ENCODE results near the gene URGCP. TPM values are rescaled to one million over a fixed set of nuclear protein-coding genes. Genes with fewer than 3 reads are reported as not detected.

URGCP gene
- total and polyA plus RNA-seq, 2 experiments from 2014 or later = 7.2 to 13.2 TPM

DNA sequence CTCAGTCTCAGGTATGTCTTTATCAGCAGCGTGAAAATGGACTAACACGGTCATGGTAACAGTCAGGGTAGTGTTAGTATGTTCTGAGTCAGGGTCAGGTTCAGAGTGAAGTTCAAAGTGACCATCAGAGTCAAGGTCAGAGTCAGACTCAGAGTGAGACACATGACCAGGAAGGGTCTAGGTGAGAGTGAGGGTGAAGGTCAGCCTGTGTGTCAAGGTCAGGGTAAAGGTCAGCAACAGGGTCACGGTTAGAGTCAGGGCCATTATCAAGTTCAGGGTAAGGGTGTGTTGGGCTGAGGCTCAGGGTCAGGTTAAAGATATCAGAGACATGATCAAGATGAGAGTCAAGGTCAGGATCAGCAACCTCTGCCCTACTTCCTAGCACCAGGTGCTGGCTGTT lies 41.1 kb downstream of the URGCP start:
- no peak for ATAC-seq

DNA sequence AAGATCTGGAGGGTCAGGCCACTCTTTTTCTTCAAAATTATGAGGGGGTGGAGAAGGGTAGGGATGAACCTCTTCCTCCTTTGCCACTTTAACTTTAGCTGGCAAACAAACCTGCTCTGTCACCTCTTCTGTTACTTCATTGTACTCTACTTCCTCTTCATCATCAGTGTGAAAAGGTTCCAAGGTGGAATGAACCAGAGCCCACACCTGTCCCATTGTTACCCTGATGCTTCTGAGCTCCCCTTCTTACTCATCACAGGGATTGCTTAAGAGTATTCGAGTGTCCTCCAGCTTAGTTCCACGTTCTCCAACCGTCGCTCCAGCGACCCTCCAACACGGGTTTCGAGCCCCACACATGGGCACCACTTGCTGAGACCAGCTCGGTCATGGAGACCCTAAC lies 42.3 kb downstream of the URGCP start:
- Histone ChIP-seq H3K4me3 (no peak overlapping the region), H3K4me1 (ENCODE audit: insufficient read depth) (peaks cover 6% of the 10 kb centered on the region), H3K9me2 (ENCODE audit: insufficient read depth) (no peaks in the 10 kb centered on the region), H3F3A (replicated peaks; ENCODE audit: low read depth) (no peaks in the 10 kb centered on the region; the same call in 1 of the 2 replicates), H3K27ac (ENCODE audit: low read depth) (no peak overlapping the region), H4K20me1 (replicated peaks; ENCODE audit: insufficient read depth) (no peaks in the 10 kb centered on the region), H3K4me2 (no peak overlapping the region), H3K36me3 (ENCODE audit: insufficient read depth) (peaks cover 16% of the 10 kb centered on the region), H2AFZ (no peak overlapping the region), H3K79me2 (replicated peaks; ENCODE audit: insufficient read depth) (peaks cover 11% of the 10 kb centered on the region), H3K27me3 (ENCODE audit: insufficient read depth) (no peaks in the 10 kb centered on the region)
- Mint-ChIP-seq H3K4me1 (peaks cover 8% of the 10 kb centered on the region; the same call in 2 of the 3 replicates), H3K4me3 (no peak overlapping the region), H3K27ac (no peak overlapping the region), H3K9me3 (peaks cover 9% of the 10 kb centered on the region), H3K36me3 (ENCODE audit: low read depth) (peaks cover 38% of the 10 kb centered on the region), H3K27me3 (ENCODE audit: insufficient read depth, low read depth, poor library complexity) (no peaks in the 10 kb centered on the region)
- DNase-seq (ENCODE audit: low spot score) = no peak
- ATAC-seq = no peak
- TF ChIP-seq, protein P1, sequence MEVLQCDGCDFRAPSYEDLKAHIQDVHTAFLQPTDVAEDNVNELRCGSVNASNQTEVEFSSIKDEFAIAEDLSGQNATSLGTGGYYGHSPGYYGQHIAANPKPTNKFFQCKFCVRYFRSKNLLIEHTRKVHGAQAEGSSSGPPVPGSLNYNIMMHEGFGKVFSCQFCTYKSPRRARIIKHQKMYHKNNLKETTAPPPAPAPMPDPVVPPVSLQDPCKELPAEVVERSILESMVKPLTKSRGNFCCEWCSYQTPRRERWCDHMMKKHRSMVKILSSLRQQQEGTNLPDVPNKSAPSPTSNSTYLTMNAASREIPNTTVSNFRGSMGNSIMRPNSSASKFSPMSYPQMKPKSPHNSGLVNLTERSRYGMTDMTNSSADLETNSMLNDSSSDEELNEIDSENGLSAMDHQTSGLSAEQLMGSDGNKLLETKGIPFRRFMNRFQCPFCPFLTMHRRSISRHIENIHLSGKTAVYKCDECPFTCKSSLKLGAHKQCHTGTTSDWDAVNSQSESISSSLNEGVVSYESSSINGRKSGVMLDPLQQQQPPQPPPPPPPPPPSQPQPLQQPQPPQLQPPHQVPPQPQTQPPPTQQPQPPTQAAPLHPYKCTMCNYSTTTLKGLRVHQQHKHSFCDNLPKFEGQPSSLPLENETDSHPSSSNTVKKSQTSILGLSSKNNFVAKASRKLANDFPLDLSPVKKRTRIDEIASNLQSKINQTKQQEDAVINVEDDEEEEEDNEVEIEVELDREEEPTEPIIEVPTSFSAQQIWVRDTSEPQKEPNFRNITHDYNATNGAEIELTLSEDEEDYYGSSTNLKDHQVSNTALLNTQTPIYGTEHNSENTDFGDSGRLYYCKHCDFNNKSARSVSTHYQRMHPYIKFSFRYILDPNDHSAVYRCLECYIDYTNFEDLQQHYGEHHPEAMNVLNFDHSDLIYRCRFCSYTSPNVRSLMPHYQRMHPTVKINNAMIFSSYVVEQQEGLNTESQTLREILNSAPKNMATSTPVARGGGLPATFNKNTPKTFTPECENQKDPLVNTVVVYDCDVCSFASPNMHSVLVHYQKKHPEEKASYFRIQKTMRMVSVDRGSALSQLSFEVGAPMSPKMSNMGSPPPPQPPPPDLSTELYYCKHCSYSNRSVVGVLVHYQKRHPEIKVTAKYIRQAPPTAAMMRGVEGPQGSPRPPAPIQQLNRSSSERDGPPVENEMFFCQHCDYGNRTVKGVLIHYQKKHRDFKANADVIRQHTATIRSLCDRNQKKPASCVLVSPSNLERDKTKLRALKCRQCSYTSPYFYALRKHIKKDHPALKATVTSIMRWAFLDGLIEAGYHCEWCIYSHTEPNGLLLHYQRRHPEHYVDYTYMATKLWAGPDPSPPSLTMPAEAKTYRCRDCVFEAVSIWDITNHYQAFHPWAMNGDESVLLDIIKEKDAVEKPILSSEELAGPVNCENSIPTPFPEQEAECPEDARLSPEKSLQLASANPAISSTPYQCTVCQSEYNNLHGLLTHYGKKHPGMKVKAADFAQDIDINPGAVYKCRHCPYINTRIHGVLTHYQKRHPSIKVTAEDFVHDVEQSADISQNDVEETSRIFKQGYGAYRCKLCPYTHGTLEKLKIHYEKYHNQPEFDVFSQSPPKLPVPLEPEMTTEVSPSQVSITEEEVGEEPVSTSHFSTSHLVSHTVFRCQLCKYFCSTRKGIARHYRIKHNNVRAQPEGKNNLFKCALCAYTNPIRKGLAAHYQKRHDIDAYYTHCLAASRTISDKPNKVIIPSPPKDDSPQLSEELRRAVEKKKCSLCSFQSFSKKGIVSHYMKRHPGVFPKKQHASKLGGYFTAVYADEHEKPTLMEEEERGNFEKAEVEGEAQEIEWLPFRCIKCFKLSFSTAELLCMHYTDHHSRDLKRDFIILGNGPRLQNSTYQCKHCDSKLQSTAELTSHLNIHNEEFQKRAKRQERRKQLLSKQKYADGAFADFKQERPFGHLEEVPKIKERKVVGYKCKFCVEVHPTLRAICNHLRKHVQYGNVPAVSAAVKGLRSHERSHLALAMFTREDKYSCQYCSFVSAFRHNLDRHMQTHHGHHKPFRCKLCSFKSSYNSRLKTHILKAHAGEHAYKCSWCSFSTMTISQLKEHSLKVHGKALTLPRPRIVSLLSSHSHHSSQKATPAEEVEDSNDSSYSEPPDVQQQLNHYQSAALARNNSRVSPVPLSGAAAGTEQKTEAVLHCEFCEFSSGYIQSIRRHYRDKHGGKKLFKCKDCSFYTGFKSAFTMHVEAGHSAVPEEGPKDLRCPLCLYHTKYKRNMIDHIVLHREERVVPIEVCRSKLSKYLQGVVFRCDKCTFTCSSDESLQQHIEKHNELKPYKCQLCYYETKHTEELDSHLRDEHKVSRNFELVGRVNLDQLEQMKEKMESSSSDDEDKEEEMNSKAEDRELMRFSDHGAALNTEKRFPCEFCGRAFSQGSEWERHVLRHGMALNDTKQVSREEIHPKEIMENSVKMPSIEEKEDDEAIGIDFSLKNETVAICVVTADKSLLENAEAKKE (CRISPR knock-in tag; IDR thresholded peaks at IDR 0.05) = no peak
- TF ChIP-seq POLR2AphosphoS5 (IDR thresholded peaks at IDR 0.05; ENCODE audit: low read depth) = no peak

More for the DNA sequence above, 41.1 kb downstream of the URGCP start:
- H3K36me3 Mint-ChIP-seq (ENCODE audit: low read depth) = peaks cover 34% of the 10 kb centered on the region
- H3K27ac Mint-ChIP-seq = no peak overlapping the region
- H3K9me3 Mint-ChIP-seq = peaks cover 4% of the 10 kb centered on the region; the same call in 2 of the 3 replicates
- Histone ChIP-seq H3K79me2 (replicated peaks; ENCODE audit: insufficient read depth) (peaks cover 11% of the 10 kb centered on the region), H3K27me3 (ENCODE audit: insufficient read depth) (no peaks in the 10 kb centered on the region), H3K4me1 (ENCODE audit: insufficient read depth) (peaks cover 10% of the 10 kb centered on the region), H3K9me2 (ENCODE audit: insufficient read depth) (no peaks in the 10 kb centered on the region), H2AFZ (no peak overlapping the region), H3K4me2 (no peak overlapping the region), H4K20me1 (replicated peaks; ENCODE audit: insufficient read depth) (no peaks in the 10 kb centered on the region), H3F3A (replicated peaks; ENCODE audit: low read depth) (peaks cover 2% of the 10 kb centered on the region; the same call in 1 of the 2 replicates), H3K36me3 (ENCODE audit: insufficient read depth) (peaks cover 16% of the 10 kb centered on the region), H3K4me3 (no peak overlapping the region), H3K27ac (ENCODE audit: low read depth) (no peak overlapping the region)
- no peak for TF ChIP-seq ZNF331 (CRISPR knock-in tag; IDR thresholded peaks at IDR 0.05; ENCODE audit: low read depth)
- no peak for TF ChIP-seq NANOG (IDR thresholded peaks at IDR 0.05; ENCODE audit: borderline replicate concordance)
- no peak for TF ChIP-seq EZH2phosphoT487 (IDR thresholded peaks at IDR 0.05; ENCODE audit: unreplicated experiment)
- TF ChIP-seq POLR2AphosphoS5 (IDR thresholded peaks at IDR 0.05; ENCODE audit: low read depth) = no peak
- no peak for TF ChIP-seq CREB1 (CRISPR knock-in tag; IDR thresholded peaks at IDR 0.05; ENCODE audit: low read depth)
- TF ChIP-seq, protein P2, sequence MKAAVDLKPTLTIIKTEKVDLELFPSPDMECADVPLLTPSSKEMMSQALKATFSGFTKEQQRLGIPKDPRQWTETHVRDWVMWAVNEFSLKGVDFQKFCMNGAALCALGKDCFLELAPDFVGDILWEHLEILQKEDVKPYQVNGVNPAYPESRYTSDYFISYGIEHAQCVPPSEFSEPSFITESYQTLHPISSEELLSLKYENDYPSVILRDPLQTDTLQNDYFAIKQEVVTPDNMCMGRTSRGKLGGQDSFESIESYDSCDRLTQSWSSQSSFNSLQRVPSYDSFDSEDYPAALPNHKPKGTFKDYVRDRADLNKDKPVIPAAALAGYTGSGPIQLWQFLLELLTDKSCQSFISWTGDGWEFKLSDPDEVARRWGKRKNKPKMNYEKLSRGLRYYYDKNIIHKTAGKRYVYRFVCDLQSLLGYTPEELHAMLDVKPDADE (IDR thresholded peaks at IDR 0.05) = no peak
- no peak for DNase-seq (ENCODE audit: low spot score)
- H3K4me3 Mint-ChIP-seq = no peak overlapping the region
- peaks cover 4% of the 10 kb centered on the region for H3K27me3 Mint-ChIP-seq (ENCODE audit: insufficient read depth, low read depth, poor library complexity)
- peaks cover 15% of the 10 kb centered on the region for H3K4me1 Mint-ChIP-seq

All from GM23338 (cell line).